IgD-negative memory B cell (primary cell): ENCODE data around the gene MAPK4. TPM values are rescaled to one million over a fixed set of nuclear protein-coding genes. Genes with fewer than 3 reads are reported as not detected.
A peak's percentile ranks its signal among the peaks of the same experiment; 100 is the strongest.

Experiments used
- H3K27ac Mint-ChIP-seq, 3 donors: one replicate each; pipeline ENCODE4 v1.8.0; 2020 to 2022; ENCODE audit warnings: mild to moderate bottlenecking in 3 of 3, mixed read lengths in 3 of 3, moderate library complexity in 1 of 3
- H3K27me3 Mint-ChIP-seq: one replicate; pipeline ENCODE4 v1.8.0; 2021; ENCODE audit warnings: mixed read lengths
- H3K36me3 Mint-ChIP-seq: one replicate; pipeline ENCODE4 v1.8.0; 2020; ENCODE audit warnings: mild to moderate bottlenecking, mixed read lengths
- H3K4me1 Mint-ChIP-seq, 3 donors: one replicate each; pipeline ENCODE4 v1.8.0; 2020 to 2022; ENCODE audit warnings: mixed read lengths in 3 of 3, mild to moderate bottlenecking in 1 of 3
- H3K4me3 Mint-ChIP-seq, 4 donors: one replicate each; pipeline ENCODE4 v1.8.0; 2020 to 2022; ENCODE audit warnings: mild to moderate bottlenecking in 4 of 4, mixed read lengths in 4 of 4, moderate library complexity in 3 of 4
- H3K9me3 Mint-ChIP-seq, 3 donors: one replicate each; pipeline ENCODE4 v1.8.0; 2020 to 2021; ENCODE audit warnings: mixed read lengths in 3 of 3, mild to moderate bottlenecking in 1 of 3
- polyA plus RNA-seq: library from polyadenylated mRNA; unstranded; fragments of 300-500 nt; fragmentation: Illumina TruSeq; gene quantifications from one replicate; pipeline ENCODE4 v1.2.3, GENCODE V29; 2021

The MAPK4 gene
- polyA plus RNA-seq, 1 donor from 2014 or later, result not detected

DNA sequence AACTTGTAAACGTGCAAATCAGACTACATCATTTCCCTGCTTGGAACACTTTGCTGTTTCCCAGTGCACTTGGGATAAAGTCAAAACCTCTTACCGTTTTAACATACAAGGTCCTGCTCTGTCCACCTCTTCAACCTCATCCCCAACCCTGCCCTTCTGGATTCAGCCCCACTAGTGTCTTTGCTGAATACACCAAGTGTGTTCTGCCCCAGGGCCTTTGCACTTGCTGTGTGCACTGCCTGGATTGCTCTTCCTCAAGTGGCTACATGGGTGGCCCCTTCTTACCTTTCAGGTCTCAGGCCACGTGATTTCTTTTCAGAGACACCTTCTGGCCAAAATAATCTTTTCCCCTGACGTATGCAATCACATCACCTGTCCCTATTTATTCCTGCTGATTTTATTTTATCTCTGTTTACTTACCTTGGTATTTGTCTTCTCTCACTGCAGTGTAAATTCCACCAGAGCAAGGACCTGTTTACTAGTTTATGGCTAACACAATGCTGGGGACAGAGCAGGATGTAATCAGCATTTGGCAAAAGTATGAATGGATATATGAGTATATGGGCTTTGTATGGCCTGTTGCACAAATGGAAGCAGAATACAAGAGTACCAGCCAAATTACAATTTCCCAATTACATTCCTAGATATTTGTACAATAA, 63.9 kb downstream of the MAPK4 start:
- H3K27ac Mint-ChIP-seq, result no peak overlapping the region

DNA sequence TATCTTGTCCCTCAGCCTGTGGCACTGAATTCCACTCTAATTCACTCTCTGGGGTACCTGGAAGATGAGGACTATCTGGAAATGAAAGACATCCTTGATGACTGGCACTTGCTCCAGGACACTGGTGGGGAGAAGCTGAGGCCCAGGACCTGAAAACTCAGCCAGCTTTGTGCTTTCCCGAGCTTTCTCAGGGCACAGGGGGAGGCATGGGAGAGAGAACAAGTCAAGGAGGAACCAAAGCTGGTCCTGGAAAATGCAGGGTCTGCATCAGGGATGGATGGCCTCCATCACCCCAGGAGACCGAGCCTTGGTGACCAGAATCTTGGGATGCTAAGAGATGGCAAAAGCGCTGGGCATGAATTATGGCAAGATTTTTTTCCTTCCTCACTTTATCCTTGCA, 65.1 kb downstream of the MAPK4 start:
- H3K4me3 Mint-ChIP-seq, result no peak overlapping the region
- H3K27me3 Mint-ChIP-seq, result peaks cover 4% of the 10 kb centered on the region
- H3K36me3 Mint-ChIP-seq, result peaks cover 2% of the 10 kb centered on the region
- H3K9me3 Mint-ChIP-seq, result peaks cover 0 to 1% (median 0%) of the 10 kb centered on the region in 3 donors
- H3K27ac Mint-ChIP-seq, result no peak overlapping the region
- H3K4me1 Mint-ChIP-seq, result no peaks in the 10 kb centered on the region

More for the DNA sequence above, 63.9 kb downstream of the MAPK4 start:
- Mint-ChIP-seq H3K9me3 (peaks cover 0 to 1% (median 0%) of the 10 kb centered on the region in 3 donors), H3K27me3 (peaks cover 4% of the 10 kb centered on the region), H3K36me3 (peaks cover 2% of the 10 kb centered on the region), H3K4me3 (no peak overlapping the region), H3K4me1 (no peaks in the 10 kb centered on the region)

DNA sequence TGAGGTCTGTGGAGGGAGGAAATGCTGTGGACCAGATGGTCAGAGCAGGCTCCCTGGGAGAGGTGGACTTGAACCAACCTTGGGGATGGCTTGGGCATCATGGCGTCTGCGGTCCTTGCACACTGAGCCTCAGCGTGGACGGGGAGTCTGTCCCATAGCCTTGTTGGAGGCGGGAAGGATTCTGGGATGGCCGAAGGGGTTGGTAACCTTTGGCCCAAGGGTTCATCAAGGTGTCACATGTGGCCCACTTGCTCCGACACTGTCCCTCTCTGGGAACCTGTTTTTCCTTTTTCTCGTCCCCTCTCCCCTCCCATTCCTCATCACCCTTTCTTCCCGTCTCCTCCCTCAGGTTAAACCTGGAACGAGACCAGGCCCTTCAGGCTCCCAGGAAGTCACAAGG, 66.4 kb downstream of the MAPK4 start:
- Mint-ChIP-seq H3K4me1 (no peaks in the 10 kb centered on the region), H3K9me3 (peaks cover 0 to 1% (median 0%) of the 10 kb centered on the region in 3 donors), H3K4me3 (no peak overlapping the region), H3K27me3 (peaks cover 4% of the 10 kb centered on the region), H3K27ac (no peak overlapping the region), H3K36me3 (peaks cover 2% of the 10 kb centered on the region)

GRCh38 chr18:50627594-50628532, 68.0 kb downstream of the MAPK4 start:
- Mint-ChIP-seq H3K27me3 (peaks cover 4% of the 10 kb centered on the region), H3K27ac (no peak overlapping the region), H3K4me1 (no peaks in the 10 kb centered on the region), H3K36me3 (peaks cover 2% of the 10 kb centered on the region), H3K4me3 (no peak overlapping the region), H3K9me3 (peaks cover 0 to 1% (median 0%) of the 10 kb centered on the region in 3 donors)

DNA sequence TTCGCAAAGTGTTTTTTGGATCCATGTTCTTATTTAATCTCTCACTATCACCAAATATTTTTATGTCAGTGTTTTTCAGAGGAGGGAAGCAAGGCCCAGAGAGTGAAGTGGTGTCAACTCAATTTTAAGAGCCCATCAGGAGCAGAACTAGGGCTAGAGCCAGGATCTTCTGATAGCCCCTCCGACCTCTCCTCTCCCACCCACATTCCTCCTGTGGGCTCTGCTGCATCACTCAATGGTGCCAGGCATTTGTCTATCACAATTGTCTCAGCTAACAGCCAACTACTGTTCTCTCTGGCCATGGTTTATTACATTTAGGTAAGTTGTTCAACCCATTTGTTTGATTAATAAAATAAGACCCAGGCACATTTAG, 68.6 kb downstream of the MAPK4 start:
- H3K27me3 Mint-ChIP-seq, result no peaks in the 10 kb centered on the region
- no peaks in the 10 kb centered on the region for H3K4me1 Mint-ChIP-seq
- H3K27ac Mint-ChIP-seq, result no peak overlapping the region
- H3K36me3 Mint-ChIP-seq, result peaks cover 2% of the 10 kb centered on the region
- H3K9me3 Mint-ChIP-seq, result peaks cover 0 to 1% (median 0%) of the 10 kb centered on the region in 3 donors
- no peak overlapping the region for H3K4me3 Mint-ChIP-seq

DNA sequence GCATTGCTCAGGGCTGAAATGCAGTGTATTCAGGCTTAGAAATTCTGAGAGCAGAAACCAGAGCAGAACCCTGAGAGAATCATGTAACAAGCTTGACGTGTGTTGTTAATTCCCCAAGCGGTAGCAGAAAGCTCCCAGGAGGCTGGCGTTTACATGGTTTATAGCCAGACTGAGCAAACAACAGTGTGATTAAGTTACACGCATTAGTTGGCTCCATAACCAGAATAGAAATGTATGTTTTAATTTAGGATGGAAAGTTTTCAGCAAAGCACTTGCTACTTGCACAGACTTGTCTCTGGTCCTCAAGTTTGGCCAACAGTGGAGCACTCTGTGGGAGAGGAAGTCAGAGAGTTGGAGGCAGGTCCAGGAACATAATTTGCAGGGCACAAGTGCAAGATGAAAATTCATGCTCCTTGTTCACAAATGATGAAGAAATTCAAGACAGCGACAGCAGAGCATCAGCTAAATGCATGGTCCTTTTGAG, 69.3 kb downstream of the MAPK4 start:
- Mint-ChIP-seq H3K4me3 (no peak overlapping the region), H3K36me3 (peaks cover 2% of the 10 kb centered on the region), H3K27ac (no peak overlapping the region), H3K9me3 (peaks cover 0 to 1% (median 0%) of the 10 kb centered on the region in 3 donors), H3K4me1 (no peaks in the 10 kb centered on the region), H3K27me3 (no peaks in the 10 kb centered on the region)

GRCh38 chr18:50630895-50631294, 71.0 kb downstream of the MAPK4 start:
- Mint-ChIP-seq H3K36me3 (peaks cover 2% of the 10 kb centered on the region), H3K9me3 (no peaks in the 10 kb centered on the region), H3K27ac (peak overlapping the region in 1 of 3 donors; percentile 25), H3K27me3 (no peaks in the 10 kb centered on the region), H3K4me3 (no peak overlapping the region), H3K4me1 (no peaks in the 10 kb centered on the region)

- Mint-ChIP-seq H3K27me3 (no peaks in the 10 kb centered on the region), H3K9me3 (no peaks in the 10 kb centered on the region), H3K4me1 (no peaks in the 10 kb centered on the region), H3K36me3 (no peaks in the 10 kb centered on the region), H3K4me3 (no peak overlapping the region), H3K27ac (no peak overlapping the region)
Observed at GRCh38 chr18:50632895-50633515, 73.1 kb downstream of the MAPK4 start.

DNA sequence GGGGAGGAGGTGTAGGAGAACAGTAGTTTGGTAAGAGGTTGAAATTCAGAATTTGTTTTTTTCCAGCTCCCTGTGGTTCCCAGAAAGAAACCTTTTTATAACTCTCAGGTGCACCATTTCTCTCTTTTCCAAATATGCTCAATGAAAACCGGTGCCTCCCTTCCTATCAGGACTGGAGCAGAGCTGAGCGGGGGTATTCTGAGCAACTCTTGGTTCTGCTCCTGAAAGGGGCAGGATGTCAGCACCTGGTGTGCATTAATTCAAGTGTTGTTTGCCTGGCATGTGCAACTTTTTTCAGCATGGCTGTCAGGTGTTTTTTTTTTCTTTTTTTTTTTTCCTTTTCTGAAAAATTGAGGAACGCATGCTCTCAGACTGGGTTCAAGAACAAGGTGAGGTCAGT, 74.1 kb downstream of the MAPK4 start:
- peaks cover 2% of the 10 kb centered on the region for H3K27me3 Mint-ChIP-seq
- no peaks in the 10 kb centered on the region for H3K36me3 Mint-ChIP-seq
- no peak overlapping the region for H3K4me3 Mint-ChIP-seq
- no peaks in the 10 kb centered on the region for H3K4me1 Mint-ChIP-seq
- H3K27ac Mint-ChIP-seq, result no peak overlapping the region
- H3K9me3 Mint-ChIP-seq, result no peaks in the 10 kb centered on the region

DNA sequence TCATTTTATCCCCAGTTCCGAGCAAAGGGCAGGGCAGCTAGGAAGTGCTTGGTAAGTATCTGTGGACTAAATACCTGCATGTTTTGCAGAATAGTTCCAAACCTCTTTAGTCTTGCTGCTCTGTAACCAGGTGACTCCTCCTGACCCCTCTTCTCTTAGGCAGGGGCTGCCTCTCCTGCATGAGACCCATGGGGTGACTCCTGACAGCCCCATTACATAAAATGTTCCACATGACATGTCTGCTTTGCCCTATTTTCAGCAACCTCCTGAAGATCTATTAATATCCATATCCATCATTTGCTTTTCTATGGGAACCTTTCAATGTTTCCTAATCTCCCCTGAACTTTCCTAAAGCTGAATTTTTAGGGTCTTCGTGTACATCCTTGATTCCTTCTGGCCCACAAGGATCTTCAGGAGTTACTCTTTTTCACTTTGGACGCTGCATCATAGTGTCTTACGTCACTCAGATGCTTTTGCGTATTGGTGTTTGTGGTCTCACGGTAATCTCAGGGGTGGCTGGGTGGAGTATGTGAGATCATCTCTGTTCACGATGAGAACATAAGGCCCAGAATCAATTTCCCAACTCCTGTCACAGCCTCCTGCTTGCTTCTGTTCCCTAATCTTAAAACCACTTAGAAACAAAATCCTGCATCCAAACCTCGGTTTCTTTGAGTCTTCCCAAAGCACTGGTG, 76.6 kb downstream of the MAPK4 start:
- H3K27ac Mint-ChIP-seq, result no peak overlapping the region
- no peaks in the 10 kb centered on the region for H3K9me3 Mint-ChIP-seq
- H3K4me1 Mint-ChIP-seq, result no peaks in the 10 kb centered on the region
- peaks cover 2% of the 10 kb centered on the region for H3K27me3 Mint-ChIP-seq
- no peaks in the 10 kb centered on the region for H3K36me3 Mint-ChIP-seq
- no peak overlapping the region for H3K4me3 Mint-ChIP-seq

GRCh38 chr18:50638016-50638883, 78.4 kb downstream of the MAPK4 start:
- H3K9me3 Mint-ChIP-seq, result no peaks in the 10 kb centered on the region
- H3K4me1 Mint-ChIP-seq, result no peaks in the 10 kb centered on the region
- no peak overlapping the region for H3K27ac Mint-ChIP-seq

GRCh38 chr18:50638884-50639420, 79.1 kb downstream of the MAPK4 start:
- Mint-ChIP-seq H3K27me3 (peaks cover 2% of the 10 kb centered on the region), H3K36me3 (no peaks in the 10 kb centered on the region), H3K4me1 (no peaks in the 10 kb centered on the region), H3K9me3 (no peaks in the 10 kb centered on the region), H3K27ac (no peak overlapping the region), H3K4me3 (no peak overlapping the region)

More at GRCh38 chr18:50638016-50638883, 78.4 kb downstream of the MAPK4 start:
- H3K4me3 Mint-ChIP-seq, result no peak overlapping the region
- H3K36me3 Mint-ChIP-seq, result no peaks in the 10 kb centered on the region
- H3K27me3 Mint-ChIP-seq, result peaks cover 2% of the 10 kb centered on the region

- no peaks in the 10 kb centered on the region for H3K9me3 Mint-ChIP-seq
- no peaks in the 10 kb centered on the region for H3K4me1 Mint-ChIP-seq
- no peaks in the 10 kb centered on the region for H3K36me3 Mint-ChIP-seq
- H3K4me3 Mint-ChIP-seq, result no peak overlapping the region
- H3K27me3 Mint-ChIP-seq, result peaks cover 5% of the 10 kb centered on the region
- H3K27ac Mint-ChIP-seq, result no peak overlapping the region
Observed at GRCh38 chr18:50639711-50640110, 79.8 kb downstream of the MAPK4 start.

DNA sequence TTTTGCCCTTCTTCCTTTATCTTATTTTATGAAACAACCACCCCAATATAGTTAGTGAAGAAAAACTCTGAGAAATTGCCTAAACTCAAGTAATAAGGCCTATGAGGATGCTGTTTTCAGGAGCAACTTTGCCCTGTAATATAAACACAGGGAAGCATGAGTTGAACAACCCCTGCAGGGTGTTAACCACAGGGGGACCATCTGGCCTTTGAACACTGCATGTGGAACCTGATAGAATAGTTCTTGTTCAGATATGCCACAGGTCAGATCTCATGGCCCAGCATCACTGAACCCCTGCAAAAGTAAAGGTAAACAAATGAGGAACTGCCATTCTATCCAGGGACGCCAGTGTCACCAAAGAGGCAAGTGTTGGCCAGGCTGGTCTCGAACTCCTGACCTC, 82.6 kb downstream of the MAPK4 start:
- H3K4me1 Mint-ChIP-seq, result no peaks in the 10 kb centered on the region
- H3K27me3 Mint-ChIP-seq, result peaks cover 5% of the 10 kb centered on the region
- no peaks in the 10 kb centered on the region for H3K36me3 Mint-ChIP-seq
- H3K27ac Mint-ChIP-seq, result no peak overlapping the region
- no peak overlapping the region for H3K4me3 Mint-ChIP-seq
- no peaks in the 10 kb centered on the region for H3K9me3 Mint-ChIP-seq
